HG03520 (cell line): ENCODE measurements around the gene CLCA2.

Experiments used
- ATAC-seq: cut with Tn5 transposase; IDR thresholded peaks from one replicate; pipeline ENCODE4 v1.9.1; 2021; ENCODE audit warnings: mild to moderate bottlenecking, moderate library complexity; ENCODE audit not compliant: unreplicated experiment

CLCA2 gene

DNA sequence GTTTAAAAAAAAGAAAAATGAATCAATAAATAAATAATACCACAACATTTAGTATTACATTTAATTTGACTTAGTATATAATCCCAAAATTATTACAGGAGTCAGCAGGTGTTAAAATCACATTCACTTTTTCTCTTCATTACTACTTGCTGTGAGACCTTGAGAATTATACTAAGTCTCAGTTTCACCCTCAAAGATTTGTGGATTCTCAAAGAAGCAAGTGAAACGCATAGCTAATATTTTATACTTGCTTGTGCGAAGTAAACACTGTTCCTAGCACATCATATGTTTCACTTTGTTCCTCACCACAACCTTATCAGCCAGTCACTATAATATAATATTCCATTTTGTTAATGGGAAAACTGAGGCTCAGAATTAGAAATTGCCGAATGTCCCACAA, 48.8 kb downstream of the CLCA2 start:
- no peak for ATAC-seq

DNA sequence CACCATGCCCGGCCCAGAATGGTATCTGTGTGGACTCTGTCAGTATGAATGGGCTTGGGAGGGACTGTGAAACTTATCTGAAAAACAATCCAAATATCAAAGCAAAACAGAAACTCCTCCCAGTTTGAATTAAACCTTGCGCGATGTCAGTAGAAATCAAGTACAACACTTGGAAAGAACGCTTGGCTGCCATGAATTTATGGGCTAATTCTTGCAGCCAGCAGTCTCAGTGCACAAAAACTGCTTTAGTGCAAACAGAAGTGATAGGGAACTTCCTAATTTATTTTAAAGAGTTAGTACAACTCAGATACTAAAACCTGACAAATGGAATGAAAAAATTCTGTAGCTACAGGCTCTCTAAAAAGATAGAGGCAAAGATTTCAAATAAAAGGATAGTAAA, 53.3 kb downstream of the CLCA2 start:
- no peak for ATAC-seq

DNA sequence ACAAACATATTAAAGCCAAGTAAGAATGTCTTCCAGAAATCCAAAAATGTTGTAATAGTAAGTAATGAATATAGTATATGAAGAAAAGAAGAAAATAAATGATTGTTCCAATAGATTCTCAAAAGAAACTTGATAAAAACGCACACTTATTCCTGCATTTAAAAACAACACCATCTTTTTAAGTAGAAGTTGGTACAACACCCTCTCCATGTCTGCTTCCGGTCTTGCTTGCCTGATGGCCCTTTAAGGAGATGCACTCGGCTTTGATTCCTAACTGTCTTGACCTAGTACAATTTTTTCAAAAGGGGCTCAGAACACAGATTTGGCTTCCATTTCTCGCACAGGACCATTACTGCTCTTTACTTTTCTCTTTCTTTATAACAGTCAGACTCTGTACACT, 53.7 kb downstream of the CLCA2 start:
- no peak for ATAC-seq

DNA sequence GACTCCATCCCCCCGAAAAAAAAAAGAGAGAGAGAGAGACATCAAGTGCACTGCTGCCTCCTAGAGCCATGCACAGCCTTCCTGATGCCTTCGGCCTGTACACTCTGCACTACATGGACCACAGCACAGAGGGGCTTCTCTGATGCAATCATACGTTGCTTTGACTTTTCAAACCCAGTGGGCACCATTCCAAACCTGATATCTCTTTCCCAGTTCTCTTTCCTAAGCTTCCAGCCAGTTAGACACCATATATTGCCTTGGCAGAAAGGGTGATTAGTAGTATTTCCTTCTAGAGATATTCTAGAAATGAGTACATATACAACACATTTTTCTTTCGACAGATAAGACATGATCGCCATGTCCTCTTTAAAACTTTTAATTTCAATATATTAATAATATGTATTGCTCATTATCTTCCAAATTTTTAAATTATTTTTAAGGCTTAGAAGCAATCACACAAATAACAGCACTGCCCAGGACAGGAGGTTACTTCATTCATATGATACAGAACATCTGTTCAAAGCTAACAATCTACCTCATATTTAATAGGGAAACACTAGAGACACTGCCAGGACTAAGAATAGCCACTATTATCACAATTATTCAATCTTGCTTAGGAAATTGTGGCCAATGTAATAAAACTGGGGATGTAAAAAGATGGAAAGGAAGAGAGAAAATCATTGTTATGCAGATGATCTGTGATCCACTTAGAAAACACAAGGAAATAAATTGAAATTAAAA, 54.6 kb downstream of the CLCA2 start:
- ATAC-seq: no peak

DNA sequence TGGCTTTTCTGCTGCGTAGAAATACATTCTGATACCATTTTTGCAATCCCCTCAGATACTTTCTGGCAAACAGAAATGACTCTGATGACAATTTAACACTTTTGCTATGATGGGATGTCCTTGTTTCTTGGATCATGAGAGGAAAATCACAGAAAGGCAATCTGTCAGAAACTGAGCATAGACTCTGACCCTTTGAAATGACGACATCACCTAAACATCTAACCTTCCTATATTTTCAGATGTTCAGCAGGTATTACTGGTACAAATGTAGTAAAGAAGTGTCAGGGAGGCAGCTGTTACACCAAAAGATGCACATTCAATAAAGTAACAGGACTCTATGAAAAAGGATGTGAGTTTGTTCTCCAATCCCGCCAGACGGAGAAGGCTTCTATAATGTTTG, 58.0 kb downstream of the CLCA2 start:
- ATAC-seq: no peak

DNA sequence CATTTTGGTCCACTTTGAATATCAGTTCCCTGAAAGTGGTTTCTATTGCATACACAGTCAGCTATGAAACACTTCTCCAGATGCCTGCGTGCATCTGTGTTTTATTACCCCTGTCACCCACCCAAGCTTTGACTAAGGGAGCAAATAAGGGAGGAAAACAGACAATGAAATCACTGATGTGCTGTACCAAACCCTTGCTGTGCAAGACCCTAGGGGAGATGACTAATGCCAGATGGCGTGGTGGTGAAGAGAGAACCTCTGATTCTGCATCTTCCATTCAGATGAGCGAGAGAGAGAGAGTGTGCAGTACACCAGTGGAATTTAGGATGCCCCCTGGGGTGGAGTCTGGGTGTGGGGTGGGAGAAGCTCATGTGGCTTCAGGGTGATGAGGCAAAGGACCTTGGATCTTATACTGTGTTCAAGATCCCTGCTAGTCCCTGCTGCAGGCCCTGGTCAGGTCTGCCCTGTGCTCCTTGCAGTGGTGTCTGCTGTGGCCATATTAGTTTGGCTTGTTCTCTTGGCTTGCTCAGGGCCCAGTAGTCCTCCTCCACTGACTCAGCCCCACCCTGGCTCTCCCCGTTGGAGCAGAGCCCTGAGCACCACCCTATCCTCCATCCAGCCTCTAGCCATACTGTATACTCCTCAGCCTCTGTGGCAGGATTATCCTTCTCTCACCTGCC, 63.3 kb downstream of the CLCA2 start:
- no peak for ATAC-seq

DNA sequence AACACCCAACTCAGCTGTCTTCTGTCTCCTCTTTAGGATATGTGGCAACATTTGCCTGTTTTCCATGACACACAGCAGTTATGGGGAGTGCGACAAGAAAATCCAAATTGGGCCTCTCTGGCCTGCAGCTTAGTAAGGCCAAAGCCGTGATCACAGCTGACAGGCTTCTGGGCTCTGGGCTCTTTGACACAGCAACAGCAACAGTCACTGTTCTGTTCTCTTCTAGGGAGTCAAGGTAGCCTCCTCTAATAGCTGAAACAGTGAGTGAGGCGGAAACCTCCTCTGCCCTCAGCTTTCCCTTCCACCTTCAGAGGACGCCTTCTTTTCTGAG, 63.8 kb downstream of the CLCA2 start:
- no peak for ATAC-seq

DNA sequence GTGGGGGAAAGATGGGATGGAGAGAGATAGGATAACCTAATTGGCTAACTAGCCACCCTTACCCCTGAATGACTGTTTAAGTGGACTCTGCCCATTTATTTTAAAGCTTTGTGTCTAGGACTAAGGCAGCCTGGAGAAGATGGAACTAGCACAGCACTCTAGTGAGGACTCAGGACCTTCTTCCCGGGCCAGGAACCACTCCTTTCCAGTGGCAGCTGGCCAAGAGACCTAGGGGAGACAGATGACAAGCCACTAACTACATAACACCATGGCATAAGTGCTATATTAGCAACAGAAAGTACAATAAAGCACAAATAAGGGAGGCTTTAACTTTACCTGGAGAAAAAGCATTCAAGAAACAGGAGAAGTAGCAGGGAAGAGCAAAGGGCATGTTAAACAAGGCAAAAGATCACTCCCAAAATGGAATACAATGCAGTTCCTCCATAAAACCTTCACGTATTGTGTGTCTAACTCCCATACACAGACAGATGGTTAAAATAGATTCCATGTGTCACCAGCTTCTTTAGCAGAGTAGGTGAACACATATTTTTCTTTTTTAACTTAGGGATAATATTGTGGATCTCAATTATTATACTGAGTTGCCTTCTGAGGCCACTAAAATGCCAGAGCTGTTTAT, 65.4 kb downstream of the CLCA2 start:
- ATAC-seq: no peak

DNA sequence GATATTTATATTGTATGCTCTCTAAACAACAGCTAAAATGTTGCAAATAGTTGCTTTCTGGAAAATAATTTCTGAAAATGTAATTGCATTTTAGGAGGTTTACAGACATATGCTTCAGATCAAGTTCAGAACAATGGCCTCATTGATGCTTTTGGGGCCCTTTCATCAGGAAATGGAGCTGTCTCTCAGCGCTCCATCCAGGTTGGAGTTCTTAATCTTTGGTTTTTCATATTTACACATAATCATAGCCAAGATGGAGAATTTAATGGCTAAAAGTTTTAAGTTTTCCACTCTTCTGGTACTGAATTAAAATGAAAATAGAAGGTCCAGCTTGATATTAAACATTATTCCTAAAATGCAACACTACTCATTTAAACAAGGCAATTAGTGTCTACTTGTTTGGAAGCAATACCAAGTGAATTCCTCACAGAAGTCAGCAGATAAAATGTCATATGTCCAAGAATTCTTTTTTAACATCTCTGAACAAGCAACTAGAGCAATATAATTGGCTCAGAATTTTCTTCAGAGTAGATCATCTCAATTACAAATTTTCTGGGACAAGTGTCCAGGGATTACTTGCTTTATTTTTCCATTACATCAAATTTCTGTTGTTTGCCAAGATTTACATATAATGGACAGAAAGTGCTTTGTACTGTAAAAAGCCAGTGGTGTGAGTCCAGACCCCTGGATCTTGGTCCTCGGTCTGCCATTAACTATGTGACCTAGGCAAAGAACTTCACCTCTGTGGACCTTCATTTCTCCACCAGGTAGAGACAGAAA, 67.4 kb downstream of the CLCA2 start:
- ATAC-seq: no peak

DNA sequence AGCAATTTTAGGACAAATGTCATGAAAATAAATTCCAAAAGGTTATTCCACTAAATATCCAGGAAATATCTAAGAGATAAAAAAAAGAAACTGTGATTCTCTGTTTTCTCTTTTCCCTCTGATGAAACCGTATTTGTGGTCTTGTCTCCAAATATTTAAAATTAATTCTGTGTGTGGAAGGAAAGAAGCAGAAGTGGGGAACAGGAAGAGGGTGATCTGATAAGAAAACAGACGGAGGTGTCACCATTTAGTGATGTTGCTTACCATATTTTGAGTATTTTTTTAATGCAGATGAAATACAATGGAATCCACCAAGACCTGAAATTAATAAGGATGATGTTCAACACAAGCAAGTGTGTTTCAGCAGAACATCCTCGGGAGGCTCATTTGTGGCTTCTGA, 74.3 kb downstream of the CLCA2 start:
- ATAC-seq: no peak

DNA sequence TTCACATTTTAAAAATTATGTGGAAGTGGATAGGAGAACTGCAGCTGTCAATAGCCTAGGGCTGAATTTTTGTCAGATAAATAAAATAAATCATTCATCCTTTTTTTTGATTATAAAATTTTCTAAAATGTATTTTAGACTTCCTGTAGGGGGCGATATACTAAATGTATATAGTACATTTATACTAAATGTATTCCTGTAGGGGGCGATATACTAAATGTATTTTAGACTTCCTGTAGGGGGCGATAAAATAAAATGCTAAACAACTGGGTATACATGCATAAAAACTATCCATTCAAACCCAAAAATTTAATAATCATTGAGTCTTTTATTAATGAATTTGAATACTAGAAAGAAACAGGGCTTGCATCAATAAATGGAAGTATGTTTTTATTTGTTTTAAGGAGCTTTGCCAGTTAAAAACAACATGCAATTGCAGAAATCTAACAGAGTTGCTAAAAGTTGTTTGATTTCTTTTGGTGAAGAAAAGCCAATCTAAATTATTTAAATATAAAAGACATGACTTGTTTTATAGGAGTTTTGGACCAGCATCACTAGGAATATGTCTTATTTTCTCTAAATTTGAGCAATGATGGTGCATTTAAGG, 76.1 kb downstream of the CLCA2 start:
- no peak for ATAC-seq

DNA sequence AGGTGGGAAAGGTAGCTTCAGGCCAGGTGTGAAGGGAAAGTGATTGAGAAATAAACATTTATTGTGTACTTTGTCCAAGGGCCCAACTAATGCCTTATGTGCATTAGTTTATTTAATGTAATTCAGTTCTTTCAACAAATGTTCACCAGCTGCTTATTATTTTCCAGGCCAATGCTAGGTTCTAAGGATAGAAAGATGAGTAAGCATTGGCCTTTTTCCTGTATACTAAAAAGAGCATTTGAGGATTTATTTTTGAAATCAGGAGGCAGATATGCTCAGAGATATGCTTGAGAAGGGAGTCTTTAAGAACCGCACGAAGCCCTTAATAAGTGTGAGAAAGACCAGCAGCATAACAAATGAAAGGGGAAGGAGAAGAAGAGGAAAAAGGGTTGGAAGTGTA, 76.7 kb downstream of the CLCA2 start:
- ATAC-seq: no peak

DNA sequence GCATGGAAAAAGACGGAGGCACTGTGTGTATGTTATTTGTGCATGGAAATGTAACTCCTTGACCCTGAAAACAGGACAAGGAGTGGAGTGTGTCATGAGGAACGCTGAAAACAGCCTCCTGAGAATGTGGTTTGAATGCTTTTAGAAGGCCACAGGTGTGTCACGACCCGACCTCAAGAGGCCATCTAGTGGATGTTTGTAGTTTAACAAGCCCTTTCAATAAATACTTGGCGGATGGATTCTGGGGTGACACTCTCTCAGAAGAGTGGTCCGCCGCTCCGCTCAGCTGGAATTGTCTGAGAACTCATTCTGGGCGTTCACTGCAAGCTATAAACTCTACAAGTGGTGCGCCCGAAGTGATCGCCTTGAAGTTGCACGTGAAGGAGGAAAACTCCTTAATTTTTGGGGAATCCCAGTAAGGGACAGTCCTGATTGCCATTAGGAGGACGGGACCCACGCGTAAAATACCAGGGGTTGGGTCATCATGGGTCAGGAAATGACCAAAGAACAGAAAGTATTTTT, 78.2 kb downstream of the CLCA2 start:
- ATAC-seq: peak; percentile 81

DNA sequence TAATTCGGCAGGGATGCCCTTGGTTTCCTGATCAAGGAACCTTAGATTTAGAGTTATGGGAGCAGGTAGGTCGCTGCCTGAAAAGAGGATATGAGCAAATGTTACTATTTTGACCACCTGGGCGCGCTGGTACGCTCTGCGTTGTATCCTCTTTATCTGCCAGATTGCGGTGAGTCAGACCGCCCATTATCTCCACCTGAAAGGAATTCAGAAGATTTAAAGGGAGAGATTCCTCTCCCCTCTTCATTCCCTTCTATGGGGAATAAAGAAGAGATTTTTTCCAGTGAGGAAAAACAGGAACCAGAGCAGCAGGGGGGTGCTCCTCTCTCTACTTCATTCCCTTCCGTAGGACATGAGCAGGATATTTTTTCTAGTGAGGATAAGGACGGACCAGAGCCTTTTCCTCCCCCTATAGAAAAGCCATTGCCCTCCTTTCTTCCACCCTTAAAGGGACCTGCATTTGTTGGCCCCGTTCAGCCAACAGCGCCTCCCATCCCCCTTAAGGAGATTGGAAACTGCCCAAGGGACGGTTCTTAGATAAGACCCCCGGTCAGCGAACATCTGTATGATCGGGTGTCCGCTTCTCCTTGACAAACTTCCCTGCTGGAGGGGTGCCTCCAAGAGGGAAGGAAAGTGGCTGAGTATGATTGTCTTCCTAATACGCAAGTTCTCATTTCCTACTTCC, 78.9 kb downstream of the CLCA2 start:
- ATAC-seq: no peak

DNA sequence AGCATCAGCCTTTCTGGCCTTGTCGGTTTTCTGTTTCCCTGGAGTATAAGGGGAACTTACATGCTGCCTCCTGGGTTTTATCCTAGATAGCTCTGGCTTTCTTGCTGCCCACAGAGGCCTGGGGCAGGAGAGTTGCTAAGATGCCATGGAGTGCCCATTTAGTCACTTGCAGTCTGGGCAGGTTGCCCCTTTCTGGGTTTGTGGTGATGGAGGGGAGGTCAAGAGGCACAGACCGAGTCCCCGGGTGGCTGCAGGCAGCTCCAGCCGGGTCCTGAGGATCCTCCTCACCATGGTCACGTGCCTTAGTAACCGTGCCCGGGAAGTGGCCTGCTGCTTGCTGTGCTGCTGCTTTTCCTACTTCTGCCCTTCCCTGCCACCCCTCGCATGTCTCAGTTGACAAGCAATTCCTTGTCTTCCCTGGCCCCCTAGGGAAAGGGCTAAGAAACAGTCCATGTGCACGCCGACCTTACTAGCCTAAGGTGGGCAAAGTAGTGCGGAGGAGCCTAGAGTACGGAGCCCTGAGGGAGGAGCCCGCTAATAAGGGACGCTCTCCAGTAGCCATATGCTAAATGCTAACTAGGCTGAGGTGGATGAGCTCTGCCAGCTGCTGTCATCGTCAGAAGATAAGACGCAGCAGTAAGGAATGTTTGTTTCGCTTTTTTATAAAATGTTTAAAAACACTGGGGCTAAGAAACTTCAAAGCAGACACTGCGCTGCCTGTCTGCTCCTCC, 79.6 kb downstream of the CLCA2 start:
- ATAC-seq: no peak

DNA sequence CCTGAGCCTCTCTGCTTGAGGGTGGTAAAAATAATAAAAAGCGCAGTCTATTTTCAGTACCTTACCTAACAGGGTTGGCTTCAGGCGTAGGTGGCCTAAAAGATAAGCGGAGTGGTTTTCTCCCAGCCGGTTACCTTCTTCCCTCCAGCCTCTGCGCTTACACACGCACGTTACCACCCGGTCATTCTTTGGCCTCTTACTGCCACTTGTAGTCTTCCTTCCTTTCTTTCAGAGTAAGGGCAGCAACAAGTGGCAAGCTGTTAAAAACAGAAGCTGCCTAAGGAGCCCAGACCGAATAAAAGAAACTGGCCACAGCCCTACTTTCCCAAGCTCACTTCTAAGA, 80.1 kb downstream of the CLCA2 start:
- ATAC-seq: no peak

DNA sequence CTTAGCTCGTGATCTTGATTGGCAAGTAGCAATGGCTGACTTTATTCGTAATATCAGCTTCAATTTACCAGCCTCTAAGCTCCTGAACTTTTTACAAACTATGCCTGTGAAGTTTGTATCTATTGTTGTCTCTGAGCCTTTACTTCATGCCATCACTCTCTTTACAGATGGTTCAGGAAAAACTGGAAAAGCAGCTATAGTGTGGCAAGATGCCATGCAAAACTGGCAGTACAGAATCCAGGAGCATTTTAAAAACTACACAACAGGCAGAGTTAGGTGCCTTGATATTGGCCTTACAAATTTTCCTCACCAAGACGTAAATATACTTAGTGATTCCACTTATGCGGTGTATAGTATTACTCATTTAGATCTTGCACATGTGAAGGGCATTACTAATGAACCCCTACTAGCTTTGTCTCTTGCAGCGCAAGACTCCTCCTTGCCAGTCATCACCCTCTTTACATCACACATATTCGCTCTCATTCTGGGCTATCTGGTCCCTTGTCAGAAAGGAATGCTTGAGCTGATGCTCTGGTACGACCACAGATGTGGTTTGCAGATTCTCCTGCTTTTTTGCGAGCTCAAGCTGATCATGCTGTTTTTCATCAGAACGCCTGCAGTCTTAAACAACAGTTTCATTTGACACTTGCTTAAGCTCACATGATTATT, 81.1 kb downstream of the CLCA2 start:
- ATAC-seq: no peak

DNA sequence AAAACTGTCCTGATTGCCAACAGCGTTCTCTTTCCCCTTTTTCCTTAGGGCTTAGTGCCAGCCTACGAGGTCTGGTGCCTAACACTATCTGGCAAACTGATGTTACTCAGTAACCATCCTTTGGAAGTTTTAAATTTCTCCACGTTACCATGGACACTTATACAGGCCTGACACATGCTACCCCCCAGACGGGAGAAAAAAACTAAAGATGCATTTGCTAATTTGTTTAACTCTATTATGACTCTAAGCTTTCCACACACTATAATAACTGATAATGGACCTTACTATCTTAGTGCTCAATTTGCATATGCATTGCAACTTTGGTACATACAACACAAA, 81.6 kb downstream of the CLCA2 start:
- ATAC-seq: no peak
